Right lobe of liver (tissue), 4 donors: ENCODE measurements around the gene ACOX2.

Experiments used
- CTCF ChIP-seq, 4 donors: fragments of 200-600 bp in 3 of 4; fragments of 450-650 bp in 1 of 4; IDR thresholded peaks; one replicate each; pipeline versions ENCODE4 v1.5.1 to v1.8.0; 2016 to 2022; ENCODE audit warnings: antibody characterized with exemption in 4 of 4, mild to moderate bottlenecking in 2 of 4
- POLR2A ChIP-seq: fragments of 450-650 bp; IDR thresholded peaks from one replicate; pipeline ENCODE4 v1.6.1; 2017; ENCODE audit warnings: antibody characterized with exemption, mild to moderate bottlenecking
- donor health status: DM: no; HTN: no; CAD: no.
- donor health status: DM: no; HTN: no; CAD: no.
- donor health status: DM: no; HTN: yes; CAD: no.

GRCh38 chr3:58560771-58561311 lies 23.9 kb upstream of the ACOX2 start:
- TF ChIP-seq CTCF (IDR thresholded peaks at IDR 0.05) (peak in 2 of 4 donors; percentile 11 to 20), POLR2A (no peak)
